Embryonic facial prominence (tissue), 1 donor: ENCODE data around the gene POLR3K.

Experiments
- DNase-seq: peaks from one replicate; pipeline ENCODE4 v3.0.0-alpha.2; 2016; ENCODE audit errors: extremely low spot score

The POLR3K gene

GRCh38 chr16:78444-79150 lies 25.2 kb upstream of the POLR3K start:
- no peak for DNase-seq

GRCh38 chr16:77807-78443 lies 24.5 kb upstream of the POLR3K start, which contains the start of gene MPG:
Gene MPG, plus strand, starts transcription at chr16:78225. Its CDS starts 85 bp downstream, at chr16:78310.
- no peak for DNase-seq

- DNase-seq = no peak
These were observed 23.9 kb upstream of the POLR3K start for GRCh38 chr16:77273-77806.

- DNase-seq = no peak
These were observed 23.3 kb upstream of the POLR3K start for GRCh38 chr16:76535-77272.

GRCh38 chr16:75580-76501 lies 22.4 kb upstream of the POLR3K start:
- no peak for DNase-seq

- no peak for DNase-seq
These were observed 21.4 kb upstream of the POLR3K start for GRCh38 chr16:74747-75334.

- DNase-seq = no peak
These were observed 20.8 kb upstream of the POLR3K start for GRCh38 chr16:74051-74746.

GRCh38 chr16:72561-73548 lies 19.4 kb upstream of the POLR3K start, which contains the start of gene RHBDF1:
Gene RHBDF1, minus strand, starts transcription at chr16:72631. Its CDS starts 7,616 bp downstream, at chr16:65015.
- no peak for DNase-seq

DNA sequence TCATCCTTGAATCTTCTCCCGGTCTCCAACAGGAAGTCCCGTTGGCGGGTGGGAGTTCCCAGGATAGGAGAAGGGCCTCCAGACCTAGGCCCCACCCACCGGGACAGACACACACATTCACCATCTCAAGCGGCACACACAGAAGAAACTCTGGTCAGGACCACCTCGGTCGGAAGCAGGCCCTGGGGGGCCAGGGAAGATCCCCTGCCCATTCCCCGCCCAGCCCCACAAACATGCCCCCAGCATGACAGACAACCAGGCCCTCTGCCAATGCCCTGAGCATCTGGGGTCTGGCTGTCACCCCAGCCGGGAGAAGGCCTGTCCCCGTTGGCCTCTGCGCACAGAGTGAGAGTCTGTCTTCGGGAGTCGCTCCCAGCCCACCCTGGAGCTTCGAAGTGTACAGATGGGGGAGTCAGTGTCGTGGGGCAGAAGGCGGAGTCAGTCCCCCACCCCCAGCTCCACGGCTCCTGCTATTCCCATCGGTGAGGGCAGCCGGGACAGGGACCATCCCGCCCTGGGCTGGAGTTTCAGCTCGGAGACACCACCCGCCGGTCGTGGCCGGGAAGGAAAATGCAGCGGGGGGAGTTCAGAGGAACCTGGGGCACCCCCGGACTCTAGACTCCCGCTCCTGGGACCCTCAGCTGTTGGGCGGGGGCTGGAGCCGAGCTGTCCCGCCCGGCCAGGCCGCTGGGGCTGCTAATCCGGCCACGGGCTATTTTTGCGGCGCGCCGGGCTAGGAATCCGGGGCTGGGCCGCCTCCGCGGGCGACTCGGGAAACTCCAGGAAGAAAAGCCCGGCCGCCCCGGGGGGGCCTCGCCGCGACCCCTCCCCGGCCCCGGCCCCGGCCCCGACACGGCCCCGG lies 18.4 kb upstream of the POLR3K start:
- no peak for DNase-seq

DNA sequence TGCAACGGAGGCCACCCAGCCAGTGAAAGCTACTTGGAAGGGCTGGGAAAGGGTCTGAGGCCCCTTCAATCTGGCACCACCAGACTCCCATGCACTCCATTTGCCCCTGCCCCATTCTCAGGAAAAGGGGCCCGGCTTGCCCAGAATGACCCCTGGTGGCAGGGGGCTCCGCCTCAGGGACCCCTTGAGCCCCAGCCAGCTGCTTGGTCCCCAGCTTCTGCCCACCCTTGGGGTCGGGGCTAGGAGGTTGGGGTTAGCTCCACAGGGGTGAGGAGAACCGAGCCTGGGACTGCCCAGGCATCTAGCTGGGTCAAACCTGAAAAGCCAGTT lies 17.8 kb upstream of the POLR3K start:
- no peak for DNase-seq

GRCh38 chr16:69181-69580 lies 15.8 kb upstream of the POLR3K start:
- no peak for DNase-seq

GRCh38 chr16:67884-68789 lies 14.7 kb upstream of the POLR3K start:
- no peak for DNase-seq

DNA sequence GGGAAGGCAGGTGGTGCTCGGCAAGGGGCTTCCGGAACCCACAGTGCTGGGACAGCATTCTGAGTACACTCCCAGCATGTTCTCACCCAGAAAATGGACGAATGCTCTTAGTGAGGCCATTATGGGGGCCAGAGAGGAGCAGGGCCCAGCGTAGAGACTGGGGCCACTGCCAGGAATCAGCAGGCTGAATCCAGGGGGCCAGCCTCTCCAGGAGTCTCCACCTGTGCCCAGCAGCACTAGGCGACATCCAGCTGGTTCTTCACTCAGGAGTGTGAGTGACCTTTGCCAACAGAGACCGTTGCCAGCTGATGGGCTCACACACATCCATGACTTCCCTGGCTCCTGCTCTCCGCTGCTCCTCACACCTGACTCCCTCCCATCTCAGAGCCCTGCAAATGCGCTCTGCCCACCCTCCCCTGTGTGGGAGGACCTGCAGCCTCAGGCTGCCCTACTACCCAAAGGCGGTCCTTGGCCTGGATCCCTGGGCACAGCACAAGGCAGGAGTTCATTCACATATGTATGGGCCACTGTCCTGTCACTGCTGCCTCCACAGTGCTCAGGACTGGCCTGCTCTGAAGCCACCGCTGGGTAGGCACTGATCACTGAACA lies 13.9 kb upstream of the POLR3K start:
- no peak for DNase-seq

DNA sequence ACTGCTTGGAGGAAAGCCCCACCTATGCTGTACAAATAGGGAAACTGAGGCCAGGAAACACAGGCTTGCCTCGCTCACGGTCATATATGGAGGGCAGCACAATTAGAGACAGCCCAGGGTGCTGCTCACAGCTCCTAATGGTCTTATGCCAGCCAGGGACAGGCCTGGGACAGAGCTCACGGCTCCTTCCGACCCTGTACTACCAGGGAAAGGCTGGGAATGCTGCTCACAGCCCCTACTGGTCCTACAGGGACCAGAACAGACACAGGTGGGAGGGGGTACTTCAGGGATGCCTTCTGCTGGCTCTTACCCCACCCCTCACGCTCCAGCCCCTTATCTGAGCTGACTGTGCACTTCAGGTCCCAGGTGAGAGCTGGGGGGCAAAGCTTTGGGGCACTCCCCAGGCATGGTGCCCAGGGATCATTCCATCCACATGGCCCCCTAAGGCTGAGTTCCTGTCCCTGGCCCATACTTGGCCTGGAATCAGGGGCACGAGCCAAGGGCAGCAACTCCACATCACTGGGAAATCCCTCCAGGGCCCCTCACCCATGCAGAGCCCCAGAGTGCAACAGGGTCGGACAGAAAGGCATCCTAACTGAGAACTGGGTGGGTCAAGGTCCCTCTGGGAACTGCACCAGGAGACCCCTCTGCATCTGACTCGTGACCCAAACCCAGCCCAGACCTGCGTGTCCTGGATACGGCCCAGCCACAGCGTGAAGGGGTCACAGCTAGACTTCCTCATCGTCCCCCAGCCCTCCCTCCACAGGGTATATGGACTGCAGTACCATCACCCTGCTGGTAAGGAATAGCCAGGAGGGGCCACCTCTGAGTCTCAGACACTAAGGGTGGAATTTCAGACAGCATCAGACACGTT lies 13.1 kb upstream of the POLR3K start:
- no peak for DNase-seq

DNA sequence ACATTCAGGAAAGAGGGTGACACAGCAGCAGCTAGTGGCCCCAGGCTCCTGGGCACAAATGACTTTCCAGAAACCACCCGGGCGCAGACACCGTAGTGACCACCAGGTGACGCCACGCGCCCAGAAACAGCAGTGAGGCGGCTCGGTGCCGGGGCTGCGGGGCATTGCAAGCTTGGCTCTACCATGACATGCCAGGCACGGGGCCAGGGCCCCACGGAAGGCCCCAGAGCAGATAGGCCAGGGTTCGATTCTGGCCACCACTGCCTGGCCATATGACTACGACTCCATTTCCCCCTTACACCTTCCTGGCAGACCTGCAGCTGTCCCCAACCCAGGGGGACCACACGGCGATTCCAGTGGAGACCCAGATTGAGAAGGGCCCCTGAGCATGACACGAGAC lies 12.3 kb upstream of the POLR3K start:
- DNase-seq = no peak

DNA sequence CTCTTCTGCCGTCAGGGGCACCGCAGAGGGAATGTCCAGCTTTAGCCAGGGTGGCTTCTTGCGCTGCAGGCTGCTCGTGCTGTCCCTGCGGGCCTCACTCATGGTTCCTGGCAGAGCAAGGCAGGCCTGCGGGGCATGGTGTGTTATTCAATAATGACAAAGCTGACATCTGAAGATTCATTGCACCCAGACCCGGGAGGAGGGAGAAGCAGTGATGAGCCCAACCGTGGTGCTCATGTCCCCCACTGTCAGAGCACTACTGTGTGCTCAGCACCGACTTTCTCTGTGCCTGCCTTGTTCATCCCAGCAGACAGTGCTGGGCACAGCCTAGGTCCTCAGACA lies 11.5 kb upstream of the POLR3K start:
- DNase-seq = no peak
